CD4-positive, alpha-beta T cell treated with Interleukin-15 for 1 hour (primary cell): Measurements from ENCODE around the gene C11orf52.

Source experiments
- DNase-seq: peaks from one replicate; pipeline ENCODE4 v3.0.0-alpha.2; 2020

The C11orf52 gene

DNA sequence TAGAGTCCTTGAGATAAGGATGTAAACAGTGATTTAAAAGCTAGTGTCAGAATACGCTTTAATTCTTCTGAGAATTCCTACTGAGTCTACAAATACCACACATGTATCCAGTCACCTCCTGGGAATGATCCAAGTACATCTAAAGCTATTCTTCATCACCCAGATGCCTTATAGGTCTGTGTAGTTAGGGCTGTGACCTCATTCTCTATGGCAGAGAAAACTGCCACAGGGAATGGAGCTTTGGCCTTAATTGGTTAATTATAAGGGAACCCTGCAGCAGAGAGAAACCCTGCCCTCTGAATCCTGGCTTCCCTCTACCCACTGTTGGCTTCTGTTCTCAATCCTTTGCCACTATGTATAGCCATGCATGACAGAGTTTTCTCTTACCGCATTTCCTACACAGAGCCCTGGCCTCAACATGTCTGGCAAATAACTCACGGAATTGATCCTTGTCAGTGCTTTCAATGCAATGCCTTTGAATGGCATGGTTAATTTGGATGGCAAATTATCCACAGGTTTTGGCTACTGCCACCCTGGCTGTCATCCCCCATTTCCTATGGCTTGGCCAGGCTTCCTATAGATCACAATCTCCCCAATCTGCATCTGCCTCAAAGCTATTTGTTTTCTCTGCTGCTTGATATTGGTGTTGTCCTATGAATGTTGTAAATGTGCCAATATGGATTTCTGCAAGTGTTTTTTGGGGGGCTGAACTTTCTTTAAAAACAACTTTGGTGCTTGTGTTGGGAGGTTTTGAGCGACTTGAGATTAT is 21.3 kb downstream of the C11orf52 start:
- no peak for DNase-seq

DNA sequence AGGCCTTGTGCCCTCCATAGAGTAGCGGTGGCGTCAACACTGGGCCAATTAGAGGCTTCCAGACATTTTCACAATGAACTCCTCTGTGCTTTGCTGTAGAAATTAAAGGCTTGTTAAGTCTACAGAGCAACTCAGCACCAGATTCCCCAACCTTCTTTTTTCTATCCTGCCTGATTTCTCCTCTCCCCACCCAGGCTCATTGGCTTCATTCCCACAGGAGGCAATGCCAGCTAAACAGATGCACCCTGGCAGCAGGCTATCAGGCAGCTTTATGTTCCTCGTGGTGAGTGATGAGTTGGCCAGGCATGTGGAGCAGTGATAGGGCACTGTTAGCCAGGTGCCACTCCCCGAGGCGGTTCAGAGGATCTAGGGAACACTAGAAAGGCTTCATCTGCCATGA is 23.2 kb downstream of the C11orf52 start:
- no peak for DNase-seq

DNA sequence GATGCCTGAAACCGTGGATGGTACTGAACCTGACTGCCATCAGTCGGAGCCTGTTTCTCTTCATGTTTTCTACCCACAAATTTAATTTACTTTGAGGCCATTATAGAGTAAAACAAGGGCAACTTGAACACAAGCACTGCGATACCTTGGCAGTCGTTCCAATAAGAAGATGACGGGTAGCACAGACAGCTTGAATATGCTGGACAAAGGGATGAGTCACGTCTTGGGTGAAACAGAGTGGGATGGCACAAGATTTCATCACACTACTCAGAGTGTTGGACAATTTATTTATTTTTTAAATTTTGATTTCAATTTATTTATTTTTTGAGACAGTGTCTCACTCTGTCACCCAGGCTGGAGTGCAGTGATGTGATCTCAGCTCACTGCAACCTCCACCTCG is 24.1 kb downstream of the C11orf52 start:
- DNase-seq, result no peak

DNA sequence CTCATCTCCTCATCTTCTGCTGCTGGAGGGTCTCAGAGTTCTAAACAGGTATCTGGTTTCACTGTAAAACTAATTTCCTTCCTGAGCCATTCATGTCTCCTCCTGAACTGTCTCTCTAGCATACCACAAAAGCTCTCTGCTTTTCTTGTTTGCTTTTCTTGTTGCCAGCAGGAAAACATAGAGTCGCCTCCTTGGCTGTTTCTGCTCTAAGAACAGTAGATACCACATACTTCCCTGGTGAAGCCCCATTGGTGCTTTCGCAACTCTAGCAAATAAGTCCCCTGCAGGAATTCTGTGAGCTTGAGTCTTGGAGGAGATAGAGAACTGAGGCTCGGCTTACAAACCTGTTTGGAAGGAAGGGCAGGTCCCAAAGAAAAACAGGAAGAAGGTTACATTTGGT is 25.4 kb downstream of the C11orf52 start:
- no peak for DNase-seq

DNA sequence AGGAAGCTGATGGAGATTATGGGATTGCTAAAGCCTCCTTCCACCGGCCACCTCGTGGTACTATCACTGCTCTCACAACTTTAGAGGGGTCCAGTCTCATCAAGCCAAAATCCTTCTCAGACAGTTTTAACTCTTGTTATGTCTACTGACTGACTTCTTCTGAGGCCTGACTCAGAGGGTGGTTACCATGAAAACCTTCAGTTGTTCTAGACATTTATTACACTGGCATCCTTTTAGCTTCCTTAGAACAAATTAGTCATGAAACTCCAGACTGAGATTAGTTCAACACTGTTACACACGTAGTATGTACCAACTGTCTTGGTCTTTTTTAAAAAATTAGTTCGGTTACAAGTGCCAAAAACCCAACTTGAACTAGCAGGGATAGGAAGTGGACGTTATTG is 25.9 kb downstream of the C11orf52 start:
- DNase-seq, result no peak

DNA sequence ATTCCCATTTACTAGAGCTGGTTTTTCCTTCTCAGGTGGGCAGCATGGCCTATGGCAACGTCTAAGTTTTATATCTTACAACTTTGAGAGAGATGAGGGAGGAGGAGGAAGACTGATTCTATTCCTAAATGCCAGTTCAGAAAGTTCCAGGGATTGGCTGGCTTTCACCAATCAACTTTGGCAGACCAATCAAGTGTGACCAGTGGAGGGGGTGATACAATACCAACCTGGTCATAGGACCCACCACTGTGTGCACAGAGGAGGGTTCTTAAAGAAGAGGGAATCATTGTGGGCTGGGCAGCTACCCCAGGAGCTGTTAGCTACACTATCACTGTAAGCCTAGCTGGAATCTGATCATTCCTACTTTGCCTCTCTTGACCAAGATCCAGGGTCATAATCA is 26.5 kb downstream of the C11orf52 start:
- no peak for DNase-seq

DNA sequence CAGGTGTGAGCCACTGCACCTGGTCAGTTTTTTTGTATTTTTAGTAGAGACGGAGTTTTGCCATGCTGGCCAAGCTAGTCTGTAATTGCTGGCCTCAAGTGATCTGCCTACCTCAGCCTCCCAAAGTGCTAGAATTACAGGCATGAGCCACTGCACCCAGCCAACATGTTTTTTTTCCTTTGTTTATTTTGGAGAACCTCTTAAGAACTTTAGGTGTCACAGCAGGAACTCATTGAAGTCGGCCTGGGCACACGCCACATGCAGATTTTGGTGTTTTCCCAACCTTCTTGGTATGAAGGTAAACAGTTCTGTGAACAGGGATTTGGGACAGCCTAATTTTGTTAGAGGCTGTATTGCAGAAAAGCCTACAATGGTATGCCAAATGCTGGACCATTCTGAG is 27.8 kb downstream of the C11orf52 start:
- no peak for DNase-seq

DNA sequence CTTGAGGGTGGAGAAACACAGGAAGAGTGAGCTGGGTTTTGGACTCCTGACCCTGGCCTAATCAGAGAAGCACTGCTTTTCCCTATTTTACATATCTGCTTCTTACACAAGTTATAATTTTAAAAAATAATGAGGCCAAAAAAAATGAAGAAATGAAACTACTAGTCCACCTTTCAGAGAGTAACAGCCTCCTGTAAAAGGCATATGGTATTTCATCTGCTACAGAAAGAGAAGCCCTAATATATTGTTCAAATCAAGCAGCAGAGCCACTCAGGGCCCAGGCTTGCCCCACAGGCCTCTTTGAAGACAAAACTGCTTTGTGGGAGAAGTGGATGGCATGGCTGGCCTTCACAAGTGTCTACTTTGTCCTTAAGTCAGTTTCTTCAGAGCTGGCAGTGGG is 28.4 kb downstream of the C11orf52 start:
- no peak for DNase-seq

DNA sequence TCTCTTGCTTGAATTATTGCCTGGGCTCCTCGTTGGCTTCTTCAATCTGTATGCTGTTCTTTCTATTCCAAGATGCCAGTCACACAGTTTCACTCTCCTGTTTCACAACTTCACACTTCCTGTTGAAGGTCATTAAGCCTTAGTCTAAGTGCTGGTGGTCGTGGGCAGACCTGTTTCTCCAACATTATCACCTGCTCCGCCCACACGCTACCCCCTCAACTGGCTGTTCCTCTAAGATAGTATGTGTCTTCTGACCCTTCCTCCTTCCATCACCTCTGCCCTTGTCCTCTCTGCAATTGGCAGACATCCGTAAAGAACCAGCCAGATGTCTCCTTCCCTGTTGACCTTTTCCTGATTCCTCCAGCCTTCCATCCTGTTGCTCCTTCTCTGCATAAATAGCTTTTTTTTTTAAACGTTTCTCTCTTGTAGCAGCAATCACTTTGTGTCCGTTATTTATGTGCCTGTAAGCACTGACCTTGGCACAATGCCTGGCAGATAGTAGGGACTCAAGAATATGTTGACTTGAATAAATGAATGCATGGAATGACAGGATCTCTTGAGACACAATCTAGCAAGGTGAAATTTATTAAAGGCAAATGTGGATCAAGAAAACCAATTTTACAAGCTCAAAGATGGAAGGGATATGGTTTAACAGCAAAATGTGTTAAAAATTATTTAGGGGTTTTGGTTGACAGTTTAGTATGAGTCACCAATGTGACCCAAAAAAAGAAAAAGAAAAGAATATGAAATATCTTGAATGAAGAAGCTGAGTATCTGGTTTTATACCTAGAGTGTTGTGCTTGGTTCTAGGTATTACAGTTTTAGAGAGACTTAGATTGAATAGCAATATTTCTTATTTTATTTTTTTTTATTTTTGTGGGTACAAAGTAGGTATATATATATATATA is 31.1 kb downstream of the C11orf52 start:
- no peak for DNase-seq

DNA sequence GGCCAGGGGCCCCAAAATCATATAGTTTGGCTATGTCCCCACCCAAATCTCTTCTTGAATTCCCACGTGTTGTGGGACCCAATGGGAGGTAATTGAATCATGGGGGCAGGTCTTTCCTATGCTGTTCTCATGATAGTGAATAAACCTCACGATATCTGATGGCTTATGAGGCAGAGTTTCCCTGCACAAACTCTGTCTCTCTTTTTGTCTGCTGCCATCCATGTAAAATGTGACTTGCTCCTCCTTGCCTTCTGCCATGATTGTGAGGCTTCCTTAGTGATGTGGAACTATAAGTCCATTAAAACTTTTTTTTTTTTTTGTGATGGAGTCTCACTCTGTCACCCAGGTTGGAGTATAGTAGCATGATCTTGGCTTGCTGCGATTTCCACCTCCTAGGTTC is 32.9 kb downstream of the C11orf52 start:
- no peak for DNase-seq

DNA sequence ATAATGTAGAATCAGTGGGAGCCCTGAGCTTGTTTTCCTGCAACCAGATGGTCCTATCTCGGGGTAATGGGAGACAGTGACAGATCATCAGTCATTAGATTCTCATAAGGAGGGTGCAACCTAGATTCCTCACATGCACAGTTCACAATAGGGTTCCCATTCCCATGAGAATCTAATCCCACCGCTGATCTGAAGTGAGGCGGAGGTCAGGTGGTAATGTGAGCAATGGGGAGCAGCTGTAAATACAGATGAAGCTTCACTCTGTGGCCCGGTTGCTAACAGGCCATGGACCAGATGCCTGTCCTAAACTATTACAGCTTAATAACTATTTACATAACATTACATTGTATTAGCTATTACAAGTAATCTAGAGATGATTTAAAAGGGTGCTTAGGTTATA is 35.4 kb downstream of the C11orf52 start:
- no peak for DNase-seq

DNA sequence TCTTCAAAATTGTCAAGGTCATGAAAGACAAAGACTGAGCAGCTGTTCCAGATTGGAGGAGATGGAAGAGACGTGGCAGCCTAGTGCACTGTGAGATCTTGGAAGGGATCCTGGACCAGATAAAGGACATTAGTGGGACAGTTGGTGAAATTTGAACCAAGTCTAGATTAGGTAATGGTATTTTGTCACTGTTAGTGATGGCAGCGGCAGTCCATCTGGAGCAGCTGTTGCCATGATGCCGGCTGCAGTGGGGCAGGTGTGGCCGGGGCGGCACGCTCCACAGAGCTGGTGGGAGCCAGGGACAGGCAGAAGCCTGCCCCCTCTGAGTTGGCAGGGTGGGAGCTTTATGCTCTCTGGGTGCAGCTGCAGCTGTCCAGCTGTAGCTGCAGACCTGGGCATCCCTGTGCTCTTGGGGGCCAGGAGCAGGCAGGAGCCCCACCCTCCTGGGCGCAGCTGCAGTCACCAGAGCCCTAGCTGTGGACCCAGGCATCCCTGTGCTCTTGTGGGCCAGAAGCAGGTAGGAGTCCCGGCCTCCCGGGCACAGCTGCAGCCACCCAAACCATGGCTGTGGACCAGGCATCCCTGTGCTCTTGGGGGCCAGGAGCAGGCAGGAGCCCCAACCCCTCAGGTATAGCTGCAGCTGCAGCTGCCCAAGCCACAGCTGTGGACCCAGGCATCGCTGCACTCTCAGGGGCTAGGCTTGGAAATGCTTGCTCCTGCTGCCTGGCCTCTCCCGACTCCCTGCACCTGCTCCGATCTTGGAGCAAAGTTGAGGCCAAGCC is 39.1 kb downstream of the C11orf52 start:
- DNase-seq, result no peak

DNA sequence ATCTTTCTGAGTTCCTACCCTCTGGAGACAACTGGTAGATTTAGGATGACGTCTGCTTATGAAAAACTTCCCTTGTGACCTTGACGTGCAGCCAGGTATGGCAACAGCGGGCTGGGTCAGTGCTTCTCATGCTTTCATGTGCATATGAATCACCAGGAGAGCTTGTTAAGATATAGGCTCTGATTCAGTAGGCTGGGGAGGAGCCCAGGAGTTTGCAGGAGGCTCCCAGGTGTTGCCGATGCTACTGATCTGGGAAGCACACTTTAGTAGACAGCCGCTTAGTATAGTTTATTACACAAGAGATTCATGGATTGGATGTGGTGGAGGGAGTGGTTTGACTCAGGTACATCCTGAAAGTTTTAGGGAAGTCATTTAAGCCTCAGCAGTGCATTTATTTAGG is 42.2 kb downstream of the C11orf52 start:
- DNase-seq, result no peak

DNA sequence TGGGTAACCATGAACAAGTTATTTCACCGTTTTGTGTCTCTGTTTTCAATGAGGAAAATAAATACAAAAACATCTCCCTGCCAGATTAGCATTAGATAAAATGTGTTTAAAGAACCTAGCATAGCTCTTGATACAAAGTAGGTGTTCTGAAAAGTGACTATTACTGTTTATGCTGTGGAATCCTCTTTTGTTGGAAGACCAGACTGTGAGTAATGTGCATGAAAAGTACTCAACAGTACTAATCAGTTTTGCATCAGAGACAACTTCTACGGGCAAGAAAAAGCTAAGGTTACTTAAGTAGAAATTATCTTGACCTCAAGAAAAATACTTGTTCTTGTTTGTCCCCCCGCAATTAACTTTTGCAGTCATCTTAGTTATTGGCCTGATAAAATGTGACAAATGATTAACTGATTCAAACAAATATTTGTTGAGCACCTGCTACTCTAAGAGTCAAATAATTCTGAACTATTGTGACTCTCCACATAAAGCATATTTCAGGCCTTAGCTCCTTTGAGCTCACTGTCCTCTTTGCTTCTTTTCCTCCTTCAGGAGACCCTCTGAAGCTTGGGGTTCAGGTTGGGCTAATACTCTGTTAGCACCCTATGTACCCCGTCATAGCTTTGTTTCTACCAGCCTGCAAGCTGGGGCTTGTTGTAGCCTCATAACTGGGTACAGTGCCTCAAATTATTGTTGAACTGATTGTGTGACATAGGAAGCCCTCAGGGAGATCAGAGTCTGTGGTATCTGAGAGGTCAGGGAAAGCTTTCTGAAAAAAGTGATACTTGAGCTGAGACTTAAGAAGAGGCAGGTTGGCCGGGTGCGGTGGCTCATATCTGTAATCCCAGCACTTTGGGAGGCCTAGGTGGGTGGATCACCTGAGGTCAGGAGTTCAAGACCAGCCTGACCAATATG is 42.9 kb downstream of the C11orf52 start:
- DNase-seq, result no peak

DNA sequence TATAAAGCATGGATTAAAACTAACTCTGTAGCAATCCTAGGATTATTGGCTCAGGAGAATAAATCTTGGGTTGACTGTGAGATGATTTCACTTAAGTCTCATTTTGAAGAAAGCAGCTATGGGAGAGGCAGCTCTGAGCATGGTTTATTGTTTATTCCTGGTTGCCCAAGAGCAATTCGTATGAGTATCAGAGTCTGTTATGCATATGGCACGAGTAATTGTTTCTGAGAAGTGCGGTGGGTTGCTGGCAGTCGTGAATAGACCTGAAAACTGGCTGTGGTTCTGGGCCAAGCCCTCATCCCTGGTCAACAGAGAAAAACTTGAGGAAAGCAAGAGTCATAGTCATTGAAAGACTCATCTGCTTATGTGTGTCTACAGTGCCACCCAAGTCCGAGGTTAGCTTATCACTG is 45.2 kb downstream of the C11orf52 start:
- DNase-seq, result no peak

DNA sequence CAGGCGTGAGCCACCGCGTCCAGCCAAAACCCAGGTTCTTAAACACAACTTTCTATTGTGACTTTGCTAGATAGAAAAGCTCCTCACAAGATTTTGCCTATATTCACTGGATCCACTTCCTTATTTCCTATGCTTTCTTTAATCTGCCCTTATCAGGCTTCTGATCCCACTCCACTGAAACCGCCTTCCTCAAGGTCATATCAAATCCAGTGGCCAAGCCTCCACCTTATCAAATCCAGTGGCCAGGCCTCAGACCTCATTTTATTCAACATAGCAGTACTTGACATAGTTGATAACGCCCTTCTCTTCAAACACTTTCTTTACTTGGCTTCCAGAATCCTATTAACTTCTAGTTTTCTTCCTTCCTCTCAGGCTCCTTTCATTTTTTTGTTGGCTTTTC is 48.0 kb downstream of the C11orf52 start:
- no peak for DNase-seq

DNA sequence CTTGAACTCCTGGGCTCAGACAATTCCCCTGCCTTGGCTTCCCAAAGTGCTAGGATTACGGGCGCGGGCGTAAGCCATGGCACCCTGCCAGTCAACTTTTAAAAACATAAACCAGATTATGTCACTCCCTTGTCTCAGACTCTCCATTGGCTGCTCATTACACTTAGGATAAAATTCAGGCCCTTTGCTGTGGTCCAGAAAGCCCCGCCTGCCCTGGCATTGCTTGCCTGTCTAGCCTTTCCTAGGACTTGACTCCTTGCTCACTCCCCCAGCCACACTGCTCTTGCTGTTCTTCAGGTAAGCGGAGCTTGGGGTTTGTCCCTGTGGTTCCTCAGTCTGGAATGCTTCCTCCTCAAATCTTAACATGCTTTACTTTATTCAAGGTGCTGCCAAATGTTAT is 48.9 kb downstream of the C11orf52 start:
- DNase-seq, result no peak

DNA sequence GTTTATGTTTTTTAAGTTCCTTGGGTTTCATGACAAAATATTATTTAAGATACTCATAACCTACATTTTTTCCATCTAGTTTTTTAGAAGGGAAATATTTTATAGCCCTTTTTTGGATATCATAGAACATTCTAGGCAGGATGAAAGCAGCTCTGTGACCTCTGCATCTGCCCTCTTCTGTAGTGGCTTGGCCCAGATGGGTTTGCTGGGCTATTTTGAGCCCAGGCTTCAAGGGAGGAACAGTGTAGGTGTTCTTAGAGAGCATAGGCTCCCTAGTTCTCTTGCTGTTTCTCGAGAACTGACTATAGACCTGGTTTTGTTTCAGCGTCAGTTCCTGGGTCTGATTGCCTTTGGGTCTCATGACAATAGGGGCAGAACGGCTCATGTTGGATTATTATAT is 50.6 kb downstream of the C11orf52 start:
- DNase-seq, result no peak

DNA sequence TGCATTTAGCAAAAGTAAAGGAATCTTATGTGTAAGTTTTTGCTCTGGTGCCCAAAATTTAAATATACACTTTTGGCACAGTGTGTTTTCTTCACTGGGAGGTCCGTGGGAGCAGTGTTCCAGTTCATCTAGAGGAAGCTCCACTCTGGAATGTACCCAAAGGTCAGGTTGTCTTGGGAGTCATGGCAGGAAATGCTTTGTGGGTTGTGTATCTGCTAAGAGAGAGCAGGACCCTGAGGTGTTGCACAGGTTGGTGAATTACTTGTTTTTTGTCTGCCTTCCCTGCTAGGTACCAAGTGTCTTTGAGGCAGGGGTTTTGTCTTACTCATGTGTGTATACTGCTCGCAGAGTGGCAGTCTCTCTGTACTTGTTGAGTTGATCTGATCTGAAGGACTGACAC is 55.7 kb downstream of the C11orf52 start:
- DNase-seq, result no peak

DNA sequence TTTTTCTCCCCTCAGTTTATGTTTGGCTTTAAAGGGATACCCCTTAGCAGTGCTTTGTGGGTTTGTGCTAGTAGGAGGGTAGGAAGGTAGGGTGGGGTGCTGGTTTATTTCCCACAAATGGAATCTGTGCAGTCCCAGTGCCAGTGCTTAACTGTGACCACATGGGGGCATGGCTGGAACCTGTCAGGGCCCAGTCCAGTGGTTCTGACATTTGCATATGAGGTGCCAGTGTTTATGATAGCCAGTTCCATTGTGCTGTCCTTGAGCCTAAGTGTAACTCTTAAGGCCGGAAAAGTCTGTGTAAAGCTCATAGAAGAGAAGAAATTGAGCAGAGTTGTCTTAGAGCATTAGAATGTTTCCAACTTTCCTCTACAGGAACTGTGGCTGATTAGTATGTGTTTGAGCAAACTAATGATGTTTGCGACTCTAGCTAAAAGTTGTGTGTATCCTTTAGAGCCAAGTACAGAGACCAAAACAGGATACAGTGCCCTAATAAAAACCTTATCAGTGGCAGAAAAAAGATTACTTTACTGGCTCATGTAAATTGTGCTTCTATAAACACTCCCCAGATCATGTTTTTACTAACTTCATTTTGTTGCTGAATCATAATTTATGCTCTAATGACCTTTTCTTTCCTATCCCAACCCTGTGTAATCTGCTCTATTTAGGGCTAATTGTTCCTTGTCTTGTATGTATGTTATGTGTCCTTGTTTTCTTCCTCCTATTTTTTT is 56.5 kb downstream of the C11orf52 start:
- DNase-seq, result no peak

DNA sequence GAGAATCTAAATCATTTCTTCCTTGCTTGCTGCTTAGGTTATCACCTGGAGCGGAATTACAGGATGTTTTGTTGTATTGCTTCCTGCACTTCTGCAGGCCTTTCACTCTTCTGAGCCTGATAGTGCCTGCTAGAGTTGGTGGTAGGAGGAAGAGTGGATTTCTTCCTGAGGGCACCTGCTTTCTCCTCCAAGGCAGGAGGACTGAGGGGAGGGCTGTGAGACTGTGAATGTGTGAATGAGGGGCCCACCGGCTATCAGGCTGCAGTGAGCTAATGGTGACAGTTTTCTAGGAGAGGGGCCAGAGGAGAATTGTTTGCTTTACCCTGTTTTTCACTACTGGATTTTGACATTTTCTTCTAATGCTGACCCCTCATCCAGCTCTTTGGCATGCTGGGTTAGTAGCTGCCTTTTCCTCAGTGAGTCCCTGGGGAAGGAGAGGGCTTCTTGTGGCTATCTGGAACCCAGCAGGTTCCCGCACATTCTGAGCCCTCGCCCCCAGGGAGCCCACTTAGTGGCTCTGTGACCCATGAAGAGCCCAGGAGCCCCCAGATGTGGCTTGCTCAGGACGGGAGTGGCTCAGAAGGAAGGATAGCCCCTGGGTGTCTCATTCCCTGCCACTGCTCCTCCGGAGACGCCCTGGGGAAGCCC is 57.5 kb downstream of the C11orf52 start:
- no peak for DNase-seq
